CD4-positive, alpha-beta memory T cell (primary cell): ENCODE data around the gene STXBP1. TPM values are rescaled to one million over a fixed set of nuclear protein-coding genes. Genes with fewer than 3 reads are reported as not detected.
A peak's percentile ranks its signal among the peaks of the same experiment; 100 is the strongest.

ENCODE experiments used
- CTCF ChIA-PET: fragments of 350-600 bp; sonication (Branson Sonifier 250); formaldehyde crosslinking; loops from one replicate; lab custom pipeline; 2021; ENCODE audit warnings: inconsistent platforms; ENCODE audit not compliant: partially characterized antibody; lab: Charles Lee
- POLR2A ChIA-PET: fragments of 350-600 bp; sonication (Branson Sonifier 250); formaldehyde crosslinking; loops from one replicate; lab custom pipeline; 2021; ENCODE audit not compliant: partially characterized antibody; lab: Charles Lee
- DNase-seq, 5 donors: peaks; one replicate each; pipeline versions ENCODE4 v3.0.0 to v3.0.0-alpha.2; 2020 to 2022; ENCODE audit warnings: mixed read lengths in 1 of 5
- H3K27ac ChIP-seq: one replicate; pipeline ENCODE4 v1.7.0; 2013; ENCODE audit warnings: low read depth, low read length
- H3K27me3 ChIP-seq: 2 replicates; pipeline ENCODE4 v1.7.0; 2013; ENCODE audit warnings: mild to moderate bottlenecking, low read length, moderate library complexity; ENCODE audit not compliant: insufficient read depth
- H3K36me3 ChIP-seq: 2 replicates; pipeline ENCODE4 v1.7.0; 2013; ENCODE audit warnings: mild to moderate bottlenecking, low read length, moderate library complexity; ENCODE audit not compliant: insufficient read depth
- H3K4me1 ChIP-seq: 2 replicates; pipeline ENCODE4 v1.7.0; 2013; ENCODE audit warnings: mild to moderate bottlenecking, low read length, moderate library complexity; ENCODE audit not compliant: insufficient read depth
- H3K4me3 ChIP-seq, 2 donors: one replicate each; pipeline ENCODE4 v1.7.0; 2013; ENCODE audit warnings: low read length in 2 of 2, mild to moderate bottlenecking in 1 of 2
- H3K9me3 ChIP-seq, 2 donors: one replicate each; pipeline ENCODE4 v1.7.0; 2013; ENCODE audit warnings: low read length in 2 of 2, control low read depth in 1 of 2; ENCODE audit not compliant: control insufficient read depth in 1 of 2
- H3K27ac Mint-ChIP-seq, 7 donors: one replicate each; pipeline ENCODE4 v1.8.0; 2020 to 2021; ENCODE audit warnings: mixed read lengths in 7 of 7, mild to moderate bottlenecking in 6 of 7, inconsistent platforms in 3 of 7, moderate library complexity in 3 of 7
- H3K27me3 Mint-ChIP-seq, 2 donors: one replicate each; pipeline ENCODE4 v1.8.0; 2020 to 2021; ENCODE audit warnings: mixed read lengths in 2 of 2
- H3K36me3 Mint-ChIP-seq, 2 donors: one replicate each; pipeline ENCODE4 v1.8.0; 2020 to 2021; ENCODE audit warnings: mixed read lengths in 2 of 2, inconsistent platforms in 1 of 2, mild to moderate bottlenecking in 1 of 2
- H3K4me1 Mint-ChIP-seq, 4 donors: one replicate each; pipeline ENCODE4 v1.8.0; 2020 to 2021; ENCODE audit warnings: mixed read lengths in 4 of 4, mild to moderate bottlenecking in 1 of 4
- H3K4me3 Mint-ChIP-seq, 8 donors: one replicate each; pipeline ENCODE4 v1.8.0; 2020 to 2021; ENCODE audit warnings: mixed read lengths in 8 of 8, mild to moderate bottlenecking in 7 of 8, moderate library complexity in 6 of 8, inconsistent platforms in 3 of 8
- H3K9me3 Mint-ChIP-seq, 8 donors: one replicate each; pipeline ENCODE4 v1.8.0; 2020 to 2021; ENCODE audit warnings: mixed read lengths in 8 of 8, mild to moderate bottlenecking in 5 of 8, inconsistent platforms in 3 of 8, moderate library complexity in 1 of 8
- intact Hi-C: fragments of 100-400 bp; cut with micrococcal nuclease; formaldehyde crosslinking; loops from one replicate; pipeline ENCODE4 v1.15.1; 2023
- polyA plus RNA-seq, 2 donors: library from polyadenylated mRNA; unstranded; fragments of 300-500 nt; fragmentation: Illumina TruSeq; gene quantifications; one replicate each; pipeline ENCODE4 v1.2.3, GENCODE V29; 2021
- total RNA-seq, 2 experiments: library from RNA; stranded (reverse); gene quantifications; one replicate each; pipeline ENCODE4 v1.2.3, GENCODE V29; 2021

STXBP1 gene
- total and polyA plus RNA-seq, 4 experiments from 2014 or later, result 4.8 to 20.9 (median 12.7) TPM

DNA sequence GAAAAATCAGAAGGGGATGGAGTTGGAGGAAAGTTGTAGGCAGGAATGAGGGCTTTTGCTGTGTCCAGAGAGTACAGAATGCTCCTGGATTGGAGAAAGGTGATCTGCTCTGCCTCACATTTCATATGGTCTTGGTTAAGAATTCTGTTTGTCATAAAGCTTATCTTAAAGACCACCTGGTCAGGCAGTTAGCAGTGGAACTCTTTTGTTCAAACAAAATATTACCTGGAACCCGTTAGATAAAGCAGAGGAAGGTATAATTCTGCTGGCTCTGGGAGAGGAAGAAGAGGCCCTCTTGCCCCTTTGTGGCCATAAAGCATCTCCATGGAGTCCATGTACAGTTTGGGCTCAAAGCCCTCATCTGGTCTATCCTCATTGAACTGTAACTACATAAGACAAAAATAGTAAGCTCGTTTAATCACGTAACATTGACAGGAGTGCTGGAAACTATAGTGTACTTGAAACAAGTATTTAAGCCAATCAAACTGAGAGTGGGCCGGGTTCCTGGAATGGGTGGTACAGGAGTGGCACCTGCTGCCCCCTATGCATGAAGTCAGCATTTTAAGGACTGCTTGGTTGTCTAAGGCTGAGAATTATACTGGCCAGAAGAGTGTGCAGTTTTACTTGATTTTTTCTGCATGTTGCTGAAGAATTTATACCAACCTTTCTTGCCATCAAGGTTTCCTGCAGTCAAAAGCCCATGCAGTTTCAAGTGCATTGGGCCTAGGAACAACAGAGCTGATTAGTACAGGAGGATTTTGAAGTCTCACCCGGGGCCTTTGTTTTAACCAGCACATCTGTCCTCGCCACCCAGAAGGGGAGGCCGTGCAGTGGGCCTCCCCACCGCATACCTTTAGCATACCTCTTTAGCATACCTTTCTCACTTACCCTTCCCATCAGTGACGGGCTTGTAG is 39.9 kb downstream of the STXBP1 start:
- Mint-ChIP-seq H3K4me3 (no peak overlapping the region), H3K36me3 (peaks cover 1 to 12% of the 10 kb centered on the region in 2 donors), H3K4me1 (no peaks in the 10 kb centered on the region), H3K27me3 (peaks cover 0 to 2% of the 10 kb centered on the region in 2 donors), H3K9me3 (peaks cover 0 to 2% (median 0%) of the 10 kb centered on the region in 8 donors), H3K27ac (no peak overlapping the region)
- Histone ChIP-seq H3K9me3 (no peaks in the 10 kb centered on the region), H3K4me1 (no peaks in the 10 kb centered on the region), H3K27ac (no peak overlapping the region), H3K4me3 (no peak overlapping the region), H3K36me3 (no peaks in the 10 kb centered on the region), H3K27me3 (no peaks in the 10 kb centered on the region)
- DNase-seq, result no peak
- ChIA-PET CTCF (interaction anchor here (0.6 kb wide), 1 partner anchor 9 kb away, joined by 3 read pairs; no protein-coding TSS in a partner anchor), POLR2A (no interaction called here)
- intact Hi-C loops, result no loop called here

- H3K4me1 Mint-ChIP-seq, result no peaks in the 10 kb centered on the region
- H3K27ac Mint-ChIP-seq, result peak overlapping the region in 1 of 7 donors; percentile 4
- no peak for DNase-seq
- peaks cover 0 to 2% (median 0%) of the 10 kb centered on the region in 8 donors for H3K9me3 Mint-ChIP-seq
- peaks cover 5 to 12% of the 10 kb centered on the region in 2 donors for H3K36me3 Mint-ChIP-seq
- no peaks in the 10 kb centered on the region for H3K27me3 ChIP-seq
- H3K4me3 ChIP-seq, result no peak overlapping the region
- no peaks in the 10 kb centered on the region for H3K36me3 ChIP-seq
- H3K27ac ChIP-seq, result no peak overlapping the region
- H3K9me3 ChIP-seq, result no peaks in the 10 kb centered on the region
- no peaks in the 10 kb centered on the region for H3K4me1 ChIP-seq
- H3K27me3 Mint-ChIP-seq, result peaks cover 0 to 2% of the 10 kb centered on the region in 2 donors
- ChIA-PET POLR2A (no interaction called here), CTCF (interaction anchor here (0.6 kb wide), 1 partner anchor 10 kb away, joined by 3 read pairs; no protein-coding TSS in a partner anchor)
- intact Hi-C loops, result no loop called here
- H3K4me3 Mint-ChIP-seq, result no peak overlapping the region
Observed at GRCh38 chr9:127652733-127653132, 40.7 kb downstream of the STXBP1 start.

- Mint-ChIP-seq H3K27ac (no peak overlapping the region), H3K4me1 (no peaks in the 10 kb centered on the region), H3K4me3 (no peak overlapping the region), H3K27me3 (peaks cover 0 to 2% of the 10 kb centered on the region in 2 donors), H3K36me3 (peaks cover 5 to 12% of the 10 kb centered on the region in 2 donors), H3K9me3 (peaks cover 0 to 2% (median 0%) of the 10 kb centered on the region in 8 donors)
- no peaks in the 10 kb centered on the region for H3K36me3 ChIP-seq
- H3K27ac ChIP-seq, result no peak overlapping the region
- H3K4me1 ChIP-seq, result no peaks in the 10 kb centered on the region
- H3K27me3 ChIP-seq, result no peaks in the 10 kb centered on the region
- H3K4me3 ChIP-seq, result no peak overlapping the region
- intact Hi-C loops, result no loop called here
- POLR2A ChIA-PET, result no interaction called here
- H3K9me3 ChIP-seq, result no peaks in the 10 kb centered on the region
- CTCF ChIA-PET, result interaction anchor here (1.0 kb wide), 1 partner anchor 130 kb away, joined by 3 read pairs; no protein-coding TSS in a partner anchor
- DNase-seq, result no peak
Observed at GRCh38 chr9:127654619-127655018, 42.5 kb downstream of the STXBP1 start.

DNA sequence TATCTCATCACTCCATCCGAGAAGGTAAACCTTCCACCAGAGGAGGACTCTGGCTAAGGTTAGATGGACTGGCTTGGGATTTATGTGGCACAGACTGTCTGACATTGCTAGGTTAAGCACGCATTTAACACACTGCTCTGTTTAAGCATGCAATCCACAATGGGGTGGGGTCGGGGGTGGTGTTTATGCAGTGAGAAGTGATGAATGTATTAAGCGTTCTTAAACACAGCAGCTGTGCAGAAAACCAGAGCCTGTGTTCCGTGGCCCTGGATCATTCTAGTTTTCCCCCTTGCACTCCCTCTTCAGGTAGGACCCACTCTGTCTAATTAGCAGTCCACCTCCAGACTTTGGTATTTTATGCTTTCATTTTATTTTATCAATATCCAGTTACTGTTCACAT is 46.4 kb downstream of the STXBP1 start:
- no peak overlapping the region for H3K27ac ChIP-seq
- H3K4me3 ChIP-seq, result no peak overlapping the region
- no peaks in the 10 kb centered on the region for H3K36me3 ChIP-seq
- no peaks in the 10 kb centered on the region for H3K4me1 Mint-ChIP-seq
- no peaks in the 10 kb centered on the region for H3K27me3 Mint-ChIP-seq
- peaks cover 15 to 22% of the 10 kb centered on the region in 2 donors for H3K36me3 Mint-ChIP-seq
- no peak overlapping the region for H3K27ac Mint-ChIP-seq
- H3K4me3 Mint-ChIP-seq, result no peak overlapping the region
- H3K4me1 ChIP-seq, result no peaks in the 10 kb centered on the region
- DNase-seq, result no peak
- H3K9me3 Mint-ChIP-seq, result no peaks in the 10 kb centered on the region
- no peaks in the 10 kb centered on the region for H3K9me3 ChIP-seq
- no peaks in the 10 kb centered on the region for H3K27me3 ChIP-seq
- ChIA-PET CTCF (no interaction called here), POLR2A (no interaction called here)
- intact Hi-C loops, result no loop called here

- Mint-ChIP-seq H3K4me3 (no peak overlapping the region), H3K4me1 (no peaks in the 10 kb centered on the region), H3K27ac (no peak overlapping the region), H3K36me3 (peaks cover 18 to 26% of the 10 kb centered on the region in 2 donors), H3K27me3 (no peaks in the 10 kb centered on the region), H3K9me3 (no peaks in the 10 kb centered on the region)
- ChIA-PET CTCF (interaction anchor here (1.0 kb wide), 1 partner anchor 11 kb away, joined by 5 read pairs; no protein-coding TSS in a partner anchor), POLR2A (no interaction called here)
- intact Hi-C loops, result no loop called here
- Histone ChIP-seq H3K36me3 (no peaks in the 10 kb centered on the region), H3K27ac (no peak overlapping the region), H3K27me3 (no peaks in the 10 kb centered on the region), H3K4me1 (no peaks in the 10 kb centered on the region), H3K4me3 (no peak overlapping the region), H3K9me3 (no peaks in the 10 kb centered on the region)
- DNase-seq, result no peak
Observed at GRCh38 chr9:127660886-127661741, 49.0 kb downstream of the STXBP1 start.

DNA sequence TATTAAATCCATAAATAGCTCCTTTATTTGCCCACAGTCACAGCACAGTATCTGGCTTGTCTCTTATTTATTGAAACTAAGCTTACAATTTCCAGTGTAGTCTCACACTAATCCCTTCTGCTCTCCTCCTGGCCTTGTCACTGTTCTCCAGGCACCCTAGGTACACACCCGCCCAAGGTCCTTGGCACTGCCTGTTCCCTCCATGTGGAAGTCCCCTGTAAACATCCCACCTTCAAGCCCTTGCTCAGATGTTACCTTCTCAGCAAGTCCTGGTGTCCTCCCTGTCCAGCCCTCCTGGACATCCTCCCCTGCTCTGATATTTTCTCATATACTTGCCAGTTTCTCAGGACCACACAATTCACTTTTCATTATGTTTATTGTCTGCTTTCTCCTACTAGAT is 50.5 kb downstream of the STXBP1 start:
- ChIA-PET CTCF (interaction anchor here (0.6 kb wide), 1 partner anchor 137 kb away, joined by 3 read pairs; no protein-coding TSS in a partner anchor), POLR2A (no interaction called here)
- Histone ChIP-seq H3K27me3 (no peaks in the 10 kb centered on the region), H3K9me3 (no peaks in the 10 kb centered on the region), H3K27ac (no peak overlapping the region), H3K4me3 (no peak overlapping the region), H3K4me1 (no peaks in the 10 kb centered on the region), H3K36me3 (no peaks in the 10 kb centered on the region)
- Mint-ChIP-seq H3K4me3 (no peak overlapping the region), H3K4me1 (no peaks in the 10 kb centered on the region), H3K36me3 (peaks cover 18 to 22% of the 10 kb centered on the region in 2 donors), H3K27me3 (no peaks in the 10 kb centered on the region), H3K27ac (peak overlapping the region in 2 of 7 donors; percentile 2 to 78), H3K9me3 (no peaks in the 10 kb centered on the region)
- intact Hi-C loops, result no loop called here
- no peak for DNase-seq

- H3K9me3 ChIP-seq, result no peaks in the 10 kb centered on the region
- Mint-ChIP-seq H3K27ac (no peak overlapping the region), H3K36me3 (peaks cover 18 to 22% of the 10 kb centered on the region in 2 donors), H3K4me1 (no peaks in the 10 kb centered on the region), H3K4me3 (no peak overlapping the region), H3K9me3 (no peaks in the 10 kb centered on the region), H3K27me3 (no peaks in the 10 kb centered on the region)
- ChIA-PET POLR2A (no interaction called here), CTCF (no interaction called here)
- no peaks in the 10 kb centered on the region for H3K27me3 ChIP-seq
- H3K27ac ChIP-seq, result no peak overlapping the region
- no peak overlapping the region for H3K4me3 ChIP-seq
- no peak for DNase-seq
- H3K36me3 ChIP-seq, result no peaks in the 10 kb centered on the region
- no peaks in the 10 kb centered on the region for H3K4me1 ChIP-seq
- intact Hi-C loops, result no loop called here
Observed at GRCh38 chr9:127664324-127664677, 52.2 kb downstream of the STXBP1 start.
